SH-SY5Y (cell line): ENCODE data around the gene FCRL5.

Experiments used
- GATA2 ChIP-seq: IDR thresholded peaks from 2 replicates; pipeline ENCODE4 v1.6.1; 2011; ENCODE audit warnings: mild to moderate bottlenecking, low read depth, low read length
- GATA3 ChIP-seq: IDR thresholded peaks from 2 replicates; pipeline ENCODE4 v1.6.1; 2011; ENCODE audit warnings: low read depth, mild to moderate bottlenecking, low read length, moderate library complexity

DNA sequence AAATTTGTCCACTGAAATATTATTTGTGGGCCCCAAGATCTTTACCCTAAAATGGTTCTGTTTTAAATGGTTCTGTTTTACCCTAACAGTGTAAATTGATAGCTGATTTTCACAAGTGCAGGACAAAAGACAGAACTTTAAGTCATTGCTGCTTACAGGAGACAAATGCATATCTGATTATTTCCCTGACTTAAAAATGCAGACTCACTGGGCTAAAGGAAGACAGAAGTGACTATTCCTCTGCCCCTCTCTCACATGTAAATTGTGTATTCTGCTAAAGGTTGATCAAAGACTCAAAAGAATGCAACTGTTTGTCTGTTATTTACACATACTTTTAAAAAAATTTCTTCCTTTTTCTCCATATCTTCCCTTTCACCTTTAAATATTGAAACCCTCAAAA, 12.7 kb downstream of the FCRL5 start:
- TF ChIP-seq GATA3 (no peak), GATA2 (no peak)
